ENCODE results near the gene AP1B1. TPM values are rescaled to one million over a fixed set of nuclear protein-coding genes. Genes with fewer than 3 reads are reported as not detected.

AP1B1 gene
- total and polyA plus RNA-seq, 4 donors = 17.6 to 63.4 (median 44.0) TPM

GRCh38 chr22:29427176-29427760 lies 38.9 kb upstream of the AP1B1 start:
- H3K27ac ChIP-seq (ENCODE audit: low read depth in 1 of 2, low read length in 2 of 2) = no peak overlapping the region
- H3K4me1 ChIP-seq (ENCODE audit: control insufficient read depth in 4 of 4, insufficient read depth in 4 of 4, low read length in 3 of 4) = peaks cover 0 to under 1% (median 0%) of the 10 kb centered on the region in 4 donors
- H3K4me3 ChIP-seq (ENCODE audit: low read depth in 1 of 3, low read length in 3 of 3) = no peak overlapping the region
- no peak for DNase-seq (ENCODE audit: low spot score)
- no peak overlapping the region for H3K9ac ChIP-seq (ENCODE audit: low read depth in 1 of 2, low read length in 2 of 2)
- no peaks in the 10 kb centered on the region for H3K27me3 ChIP-seq (ENCODE audit: control insufficient read depth in 4 of 4, insufficient read depth in 4 of 4, low read length in 3 of 4)
- no peaks in the 10 kb centered on the region for H3K9me3 ChIP-seq (ENCODE audit: control insufficient read depth in 4 of 4, low read length in 3 of 4)
- H3K36me3 ChIP-seq (ENCODE audit: control insufficient read depth in 4 of 4, insufficient read depth in 3 of 4, low read depth in 1 of 4, low read length in 3 of 4) = no peaks in the 10 kb centered on the region
- 89% methylated on average over 2 of the region's 2 CpGs for WGBS
- TF ChIP-seq YY1 (IDR thresholded peaks at IDR 0.05) (no peak), HNF4A (conservative IDR thresholded peaks at IDR 0.05) (no peak), TAF1 (conservative IDR thresholded peaks at IDR 0.05) (no peak), JUND (IDR thresholded peaks at IDR 0.05) (no peak), RAD21 (IDR thresholded peaks at IDR 0.05) (no peak), REST (IDR thresholded peaks at IDR 0.05) (no peak), FOXA1 (IDR thresholded peaks at IDR 0.05) (no peak), NR2F2 (IDR thresholded peaks at IDR 0.05) (no peak), CTCF (IDR thresholded peaks at IDR 0.05; ENCODE audit: low read depth, low read length, missing input control) (no peak), SP1 (IDR thresholded peaks at IDR 0.05) (no peak), EGR1 (IDR thresholded peaks at IDR 0.05; ENCODE audit: low read depth in 2 of 2) (no peak), GABPA (IDR thresholded peaks at IDR 0.05 in 1 of 2, conservative IDR thresholded peaks at IDR 0.05 in 1 of 2) (no peak), HNF4G (IDR thresholded peaks at IDR 0.05) (no peak), RXRA (IDR thresholded peaks at IDR 0.05) (no peak), MAX (IDR thresholded peaks at IDR 0.05) (no peak), FOXA2 (IDR thresholded peaks at IDR 0.05) (no peak), ZBTB33 (IDR thresholded peaks at IDR 0.05) (no peak), ATF3 (IDR thresholded peaks at IDR 0.05) (no peak)
